Hepatic stellate cell (primary cell): Measurements from ENCODE around the gene ST13.
A peak's percentile ranks its signal among the peaks of the same experiment; 100 is the strongest.
"Not testable (repeated sequence)": the region's sequence is repeated elsewhere in the genome, so short reads cannot be mapped to it uniquely, and the experiment has no call there.

Source experiments
- DNase-seq: peaks from one replicate; pipeline ENCODE4 v3.0.0; 2011; ENCODE audit warnings: low spot score

ST13 gene

GRCh38 chr22:40856513-40857308 is at the start of gene ST13, which contains the start of gene XPNPEP3:
Gene ST13 (minus strand): TSS chr22:40856639. CDS start chr22:40856540, 99 bp downstream.
Gene XPNPEP3 (plus strand): TSS chr22:40857148. CDS start chr22:40857182, 34 bp downstream.
- peak; percentile 86 for DNase-seq

- DNase-seq: no peak
Observed at GRCh38 chr22:40904101-40904500, 47.7 kb upstream of the ST13 start.

- peak; percentile 57 for DNase-seq
Observed at GRCh38 chr22:40898850-40899357, 42.5 kb upstream of the ST13 start.

GRCh38 chr22:40894417-40894816 is 38.0 kb upstream of the ST13 start:
- DNase-seq: no peak

GRCh38 chr22:40890881-40891280 is 34.4 kb upstream of the ST13 start:
- DNase-seq: no peak

- DNase-seq: no peak
Observed at GRCh38 chr22:40889116-40889515, 32.7 kb upstream of the ST13 start.

DNA sequence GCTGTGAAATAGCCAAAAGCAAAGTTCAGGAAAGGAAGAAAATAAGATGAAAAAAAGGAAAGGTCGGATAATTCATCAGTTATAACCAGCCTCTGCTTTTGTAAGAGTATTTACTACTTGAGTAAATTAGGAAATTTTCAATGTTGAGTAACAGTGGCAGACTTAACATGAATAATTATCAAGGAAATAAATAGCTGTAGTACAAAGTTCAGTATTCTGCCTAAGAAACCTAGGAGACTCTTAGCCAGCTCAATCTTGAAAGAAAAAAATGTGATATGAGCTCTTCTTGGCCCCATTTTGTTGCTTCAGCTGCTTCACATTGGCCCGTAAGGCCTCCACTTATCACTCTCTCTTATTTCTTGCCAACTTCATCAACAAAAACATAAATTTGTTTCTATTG is 22.5 kb upstream of the ST13 start:
- no peak for DNase-seq

GRCh38 chr22:40877488-40877887 is 21.0 kb upstream of the ST13 start:
- DNase-seq: no peak

DNA sequence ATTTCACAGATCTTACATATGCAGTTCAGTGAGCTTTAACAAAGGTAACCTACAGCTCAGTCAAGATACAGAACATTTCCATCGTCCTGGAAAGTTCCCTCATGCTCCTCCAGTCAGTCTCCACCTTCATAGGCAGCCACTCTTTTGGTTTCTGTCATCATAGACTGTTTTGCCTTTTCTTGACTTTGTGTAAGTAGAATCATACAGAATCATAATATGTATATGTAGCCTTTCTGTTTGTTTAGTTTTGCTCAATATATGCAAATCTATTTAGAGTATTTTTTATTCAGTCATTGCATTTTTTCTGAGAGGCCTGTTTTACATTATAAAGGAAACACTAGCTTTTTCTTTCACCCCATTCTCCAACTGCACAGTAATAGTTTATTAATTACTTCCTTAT is 20.5 kb upstream of the ST13 start:
- DNase-seq: no peak

DNA sequence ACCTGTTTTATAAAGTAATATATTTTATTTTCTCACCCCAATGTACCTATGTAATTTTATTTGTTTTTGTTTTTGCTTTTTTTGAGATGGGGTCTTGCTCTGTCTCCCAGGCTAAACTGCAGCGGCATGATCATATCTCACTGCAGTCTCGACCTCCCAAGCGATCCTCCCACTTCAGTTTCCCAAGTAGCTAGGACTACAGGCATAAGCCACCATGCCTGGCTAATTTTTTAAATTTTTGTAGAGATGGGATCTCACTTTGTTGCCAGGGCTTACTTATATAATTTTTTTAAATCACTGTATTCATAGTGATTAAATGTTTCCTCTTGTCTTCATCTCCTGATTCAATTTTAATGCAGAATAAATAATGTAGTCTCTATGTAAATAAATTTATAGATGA is 18.7 kb upstream of the ST13 start:
- no peak for DNase-seq

DNA sequence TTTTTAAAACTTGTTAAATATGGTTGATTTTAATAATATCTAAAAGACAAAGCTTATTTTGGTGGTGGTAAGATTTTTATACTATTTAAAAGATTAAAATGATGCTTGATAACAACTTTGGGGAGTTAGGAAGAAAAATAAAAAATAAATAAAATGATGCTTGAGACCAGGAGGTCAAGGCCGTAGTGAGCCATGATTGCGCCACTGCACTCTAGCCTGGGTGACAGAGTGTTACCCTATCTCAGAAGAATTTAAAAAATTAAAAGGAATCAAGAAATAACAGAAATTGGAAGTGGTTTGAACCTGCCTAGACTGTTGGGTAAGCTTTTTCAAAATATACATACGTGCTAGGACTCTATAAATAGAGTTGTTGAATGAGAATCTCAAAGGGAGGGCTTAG is 17.6 kb upstream of the ST13 start:
- DNase-seq: no peak

- DNase-seq: not testable (repeated sequence)
Observed at GRCh38 chr22:40868379-40868778, 11.9 kb upstream of the ST13 start.

DNA sequence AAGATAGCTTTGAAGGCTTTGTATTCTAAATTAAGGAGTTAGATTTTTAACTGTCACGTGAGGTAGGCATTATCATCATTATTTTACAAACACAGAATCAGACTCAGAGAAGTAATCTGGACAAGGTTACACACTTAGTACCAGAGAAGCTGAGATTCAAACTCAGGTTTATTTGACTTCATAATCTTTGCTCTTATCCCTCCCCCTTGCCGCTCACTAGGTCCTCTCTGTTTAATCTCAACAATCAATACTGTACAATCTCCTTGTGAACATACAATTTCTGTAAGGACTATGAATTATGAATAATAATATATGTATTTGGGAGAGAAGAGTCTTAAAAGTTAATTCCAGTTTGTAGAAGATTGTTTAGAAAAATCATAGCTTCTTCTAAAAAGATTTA is 10.7 kb upstream of the ST13 start:
- no peak for DNase-seq

DNA sequence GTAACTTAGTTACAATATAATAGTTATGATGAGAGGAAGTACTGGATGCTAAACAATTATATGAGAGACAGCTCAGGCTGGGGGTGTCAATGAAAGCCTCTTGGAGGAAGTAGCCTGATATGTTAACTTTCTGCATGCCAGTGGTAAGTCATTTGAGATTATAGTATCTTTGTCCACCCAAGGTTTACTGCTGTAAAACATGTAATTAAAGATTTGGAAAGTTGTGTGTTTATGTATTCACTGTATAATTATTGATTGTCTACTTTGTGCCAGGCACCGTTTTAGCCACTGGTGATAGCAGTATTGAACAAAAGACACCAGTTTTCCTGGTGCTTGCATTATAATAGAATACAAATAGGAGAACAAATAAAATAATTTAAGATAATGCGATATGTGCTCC is 6.1 kb upstream of the ST13 start:
- DNase-seq: no peak

GRCh38 chr22:40862013-40862412 is 5.6 kb upstream of the ST13 start, which contains the start of gene DNAJB7:
Gene DNAJB7 (minus strand): TSS chr22:40862113. CDS start chr22:40861994, 119 bp downstream.
- no peak for DNase-seq

DNA sequence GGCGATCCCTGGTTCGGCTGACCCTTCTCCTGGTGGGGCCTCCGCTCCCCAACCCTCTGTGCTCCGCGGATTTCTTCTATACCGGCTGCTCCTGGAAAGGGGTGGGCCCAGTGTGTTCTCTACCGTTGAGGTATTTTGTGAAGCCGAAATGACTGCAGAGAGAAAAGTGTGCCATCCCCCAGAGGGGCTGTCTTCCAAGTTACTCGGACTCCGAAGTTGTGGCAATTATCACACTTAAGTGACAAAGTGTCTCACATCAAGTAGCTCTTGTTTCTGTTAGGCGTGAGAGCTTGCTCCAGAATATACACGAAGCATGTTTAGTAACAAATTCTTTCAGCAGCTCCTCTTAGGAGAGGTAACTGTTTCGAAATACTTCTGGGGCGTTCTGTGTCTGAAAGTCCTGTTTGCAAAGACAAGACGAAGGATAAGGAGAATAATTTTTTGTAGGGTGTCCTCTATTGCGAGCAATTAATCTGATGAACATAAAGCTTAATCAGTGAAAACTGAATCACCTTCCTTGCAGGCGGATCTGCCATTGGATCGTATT is 943 bp upstream of the ST13 start:
- DNase-seq: no peak

DNA sequence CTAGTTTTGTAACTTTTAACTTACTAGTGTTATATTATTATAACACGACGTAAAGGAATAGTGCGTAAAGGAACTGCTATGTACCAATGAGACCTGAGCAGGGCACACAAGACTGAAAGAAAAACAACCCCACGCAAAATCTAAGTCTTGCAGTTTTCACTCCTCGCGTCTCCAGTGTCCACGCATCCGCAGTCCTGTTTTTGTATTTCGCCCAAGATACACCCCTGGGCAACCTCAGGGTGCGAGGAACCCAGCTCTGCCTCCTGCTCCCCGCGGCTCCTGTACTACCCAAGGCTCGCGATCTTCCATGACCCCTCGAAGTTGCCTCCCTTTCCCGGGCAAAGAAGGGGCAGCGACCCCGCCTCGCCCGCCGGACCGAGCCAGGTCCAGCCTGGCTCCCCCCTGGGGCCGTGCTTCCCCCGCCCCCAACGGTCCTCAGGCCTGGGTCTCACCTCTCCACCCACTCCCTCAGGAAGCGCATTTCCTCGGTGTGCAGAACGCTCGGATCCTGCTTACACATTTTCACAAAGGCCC is 393 bp downstream of the ST13 start:
- DNase-seq: peak; percentile 27

DNA sequence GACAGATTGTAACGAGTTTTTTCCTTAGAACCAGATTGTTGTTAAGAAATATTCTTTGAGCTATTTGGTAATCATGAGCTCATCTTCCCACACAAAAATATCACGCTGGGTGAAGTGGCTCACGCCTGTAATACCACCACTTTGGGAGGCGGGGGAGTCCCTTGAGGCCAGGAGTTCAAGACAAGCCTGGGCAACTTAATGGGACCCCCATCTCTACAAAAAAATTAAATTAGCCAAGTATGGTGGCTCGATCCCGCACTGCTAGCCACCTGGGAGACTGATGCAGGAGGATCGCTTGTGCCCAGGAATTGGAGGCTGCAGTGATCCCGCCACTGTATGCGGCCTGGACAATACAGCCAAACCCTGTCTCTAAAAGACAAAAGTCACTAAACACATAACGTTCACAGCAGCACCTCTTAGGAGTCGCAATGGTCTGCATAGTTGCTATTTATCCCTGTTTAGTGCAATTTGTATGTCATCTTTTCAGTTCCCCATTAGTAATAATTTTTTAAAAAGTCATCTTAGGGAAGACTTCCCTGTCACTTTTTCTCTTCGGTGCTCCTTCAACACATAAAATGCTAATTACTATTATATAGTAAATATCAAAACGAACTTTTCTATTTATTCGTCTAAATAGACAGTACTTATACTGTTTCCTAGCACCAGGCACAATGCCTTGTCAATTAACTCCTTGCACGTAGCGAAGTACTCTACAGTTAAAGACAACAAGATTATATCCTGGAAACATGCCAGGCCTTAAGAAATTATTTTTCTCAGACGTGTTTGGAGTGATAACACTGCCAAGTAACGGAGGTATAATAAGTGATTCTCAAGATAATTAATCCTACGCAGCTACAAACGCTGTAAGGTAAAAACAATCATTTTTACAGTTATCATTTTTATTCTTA is 1.1 kb downstream of the ST13 start:
- no peak for DNase-seq

DNA sequence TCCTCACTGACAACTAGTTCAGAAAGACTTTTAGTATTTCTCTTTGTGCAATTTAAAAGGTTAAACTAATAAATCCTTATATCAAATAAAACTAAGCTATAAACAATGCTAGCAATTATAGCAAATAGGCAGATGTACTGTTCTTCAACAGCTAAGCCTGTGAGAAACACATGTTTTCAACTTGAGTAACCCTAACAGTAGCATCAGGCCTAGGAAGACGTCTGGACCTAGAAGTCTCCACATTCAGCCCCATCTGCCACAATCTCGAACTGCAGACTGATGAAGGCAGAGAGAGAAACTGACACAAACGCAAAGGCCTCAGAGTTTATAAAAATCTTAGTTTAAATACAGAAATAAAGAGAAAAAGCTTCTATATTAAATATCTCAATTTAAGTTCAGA is 2.5 kb downstream of the ST13 start:
- DNase-seq: no peak

- DNase-seq: no peak
Observed at GRCh38 chr22:40853333-40853732, 3.1 kb downstream of the ST13 start.

- DNase-seq: not testable (repeated sequence)
Observed at GRCh38 chr22:40845816-40846215, 10.6 kb downstream of the ST13 start.

DNA sequence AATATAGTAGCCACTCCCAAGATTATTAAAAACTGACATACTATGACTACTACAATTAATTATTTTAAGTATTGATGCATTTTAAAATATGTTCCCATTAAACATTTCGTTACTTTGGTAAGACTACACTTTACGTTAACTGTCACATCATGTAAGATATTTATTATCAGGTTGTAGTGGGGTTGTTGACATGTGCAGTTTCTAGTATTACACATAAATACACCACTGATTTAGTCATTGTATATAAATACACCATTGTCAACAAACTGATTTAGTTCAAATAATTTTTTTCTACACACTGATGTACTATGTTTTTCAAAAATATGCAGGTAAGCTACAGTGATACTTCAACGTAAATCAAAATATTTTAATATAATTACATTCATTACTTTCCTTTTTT is 11.5 kb downstream of the ST13 start:
- no peak for DNase-seq
